NCI-H1694 (cell line): ENCODE measurements around the gene GTPBP6.
"Not testable (repeated sequence)": the region's sequence is repeated elsewhere in the genome, so short reads cannot be mapped to it uniquely, and the experiment has no call there.

Experiments
- DNase-seq: peaks from one replicate; lab custom pipeline; 2025; lab: John Stamatoyannopoulos, UW

Gene GTPBP6

DNA sequence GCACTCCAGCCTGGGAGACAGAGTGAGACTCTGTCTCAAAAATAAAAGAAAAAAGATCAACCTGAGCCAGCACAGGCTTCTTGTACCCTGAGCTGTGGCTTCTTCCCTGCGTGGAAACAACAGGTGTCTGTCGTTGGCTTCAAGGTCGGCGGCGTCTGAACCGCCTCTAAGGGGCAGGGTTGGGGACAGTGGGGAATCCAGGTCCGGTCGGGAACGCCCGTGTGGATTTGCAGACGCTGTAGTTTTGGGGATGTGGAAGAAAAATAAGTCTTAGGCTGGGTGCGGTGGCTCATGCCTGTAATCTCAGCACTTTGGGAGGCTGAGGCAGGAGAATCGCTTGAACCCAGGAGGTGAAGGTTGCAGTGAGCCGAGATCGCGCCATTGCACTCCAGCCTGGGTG, 54.6 kb downstream of the GTPBP6 start:
- not testable (repeated sequence) for DNase-seq

DNA sequence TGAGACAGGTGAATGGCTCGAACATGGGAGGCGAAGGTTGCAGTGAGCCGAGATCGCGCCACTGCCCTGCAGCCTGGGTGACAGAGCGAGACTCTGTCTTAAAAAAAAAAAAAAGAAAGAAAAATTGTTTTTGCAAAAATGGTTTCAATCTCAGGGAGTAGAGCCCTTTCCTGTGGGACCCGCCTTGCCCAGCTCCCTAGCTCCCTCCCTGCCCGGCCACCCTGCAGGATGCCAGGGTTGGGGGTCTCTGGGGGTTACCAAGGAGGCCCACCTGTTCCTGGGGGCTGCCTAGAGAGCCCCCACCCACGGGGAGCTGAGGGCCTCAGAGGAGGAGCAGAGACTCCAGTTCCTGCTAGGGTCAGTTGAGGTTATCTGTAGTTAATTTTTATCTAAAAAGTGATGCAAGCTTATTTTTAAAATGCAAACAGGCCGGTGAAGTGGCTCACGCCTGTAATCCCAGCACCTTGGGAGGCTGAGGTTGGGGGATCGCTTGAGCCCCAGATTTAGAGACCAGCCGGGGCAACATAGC, 56.2 kb downstream of the GTPBP6 start:
- DNase-seq = no peak

DNA sequence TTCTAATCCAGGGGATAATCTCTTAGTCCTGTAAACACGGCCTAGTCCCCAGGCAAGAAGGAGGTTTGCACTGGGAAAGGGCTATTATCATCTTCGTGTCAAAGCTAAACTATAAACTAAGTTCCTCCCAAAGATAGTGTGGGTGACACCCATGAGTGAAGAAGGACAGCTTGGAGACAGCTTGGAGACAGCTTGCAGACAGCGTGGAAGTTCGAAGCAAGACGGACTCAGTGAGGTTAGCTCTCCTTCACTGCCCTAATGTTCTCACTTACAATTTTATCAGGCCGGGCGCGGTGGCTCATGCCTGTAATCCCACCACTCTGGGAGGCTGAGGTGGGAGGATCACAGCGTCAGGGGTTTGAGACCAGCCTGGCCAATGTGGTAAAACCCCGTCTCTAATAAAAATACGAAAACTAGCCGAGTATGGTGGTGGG, 56.7 kb downstream of the GTPBP6 start:
- DNase-seq = no peak

DNA sequence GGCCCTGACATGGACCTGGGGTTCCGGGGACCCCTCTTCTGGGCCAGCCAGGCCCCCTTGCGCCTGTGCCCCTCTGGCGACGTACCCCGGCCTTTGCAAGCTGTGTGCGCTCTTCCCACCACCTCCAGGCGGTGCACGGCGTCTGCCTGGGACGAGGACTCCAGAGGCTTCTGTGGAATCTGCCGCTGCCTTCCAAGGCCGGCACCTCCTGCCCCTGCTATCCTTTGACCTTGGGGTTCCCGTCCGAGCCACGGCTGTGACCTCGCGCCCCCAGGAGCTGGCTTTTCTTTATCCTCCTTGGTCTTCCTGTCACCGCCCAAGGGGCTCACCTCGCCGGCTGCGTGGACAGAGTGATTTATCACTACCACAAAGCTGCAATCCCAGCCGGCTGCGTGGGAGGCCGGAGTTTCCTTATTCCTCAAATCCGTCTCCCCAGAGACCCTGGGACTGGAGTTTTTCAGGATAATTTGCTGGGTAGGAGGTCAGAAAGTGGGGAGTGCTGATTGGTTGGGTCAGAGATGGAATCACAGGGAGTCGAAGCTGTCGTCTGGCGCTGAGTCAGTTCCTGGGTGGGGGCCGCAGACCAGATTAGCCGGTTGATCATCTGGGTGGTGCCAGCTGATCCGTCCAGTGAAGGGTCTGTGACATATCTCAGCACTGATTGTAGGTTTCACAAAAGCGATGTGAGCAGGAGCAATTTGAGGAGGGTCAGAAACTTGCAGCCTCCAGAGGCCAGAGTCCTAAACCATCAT, 57.3 kb downstream of the GTPBP6 start:
- no peak for DNase-seq

DNA sequence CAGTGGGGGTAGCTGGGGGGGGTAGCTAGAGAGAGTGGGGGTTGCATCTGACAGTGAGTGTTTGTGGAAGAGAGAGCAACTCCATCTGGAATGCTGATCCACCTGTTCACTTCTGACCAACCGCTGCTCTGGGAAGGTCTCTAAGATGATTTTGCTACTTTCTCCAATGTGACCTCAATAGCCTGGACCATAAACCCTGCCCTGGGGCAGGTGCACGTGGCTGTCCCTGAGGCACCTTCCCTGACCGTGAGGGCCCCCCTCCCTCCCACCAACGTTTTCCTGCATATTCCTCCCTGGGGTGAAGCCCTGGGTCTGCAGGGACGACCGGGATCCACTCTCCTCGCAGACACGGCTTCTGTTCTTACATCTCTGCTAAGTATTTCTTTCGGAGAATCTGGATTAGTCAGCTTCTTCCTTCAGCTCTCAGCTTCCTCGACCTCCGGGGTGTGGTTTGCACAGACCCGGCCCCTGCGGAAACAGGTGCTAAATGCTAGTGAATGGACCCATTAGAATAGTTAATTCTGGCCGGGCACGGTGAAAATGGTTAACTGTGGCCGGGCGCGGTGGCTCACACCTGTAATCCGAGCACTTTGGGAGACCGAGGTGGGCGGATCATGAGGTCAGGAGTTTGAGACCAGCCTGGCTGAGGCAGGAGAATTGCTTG, 58.8 kb downstream of the GTPBP6 start:
- no peak for DNase-seq

DNA sequence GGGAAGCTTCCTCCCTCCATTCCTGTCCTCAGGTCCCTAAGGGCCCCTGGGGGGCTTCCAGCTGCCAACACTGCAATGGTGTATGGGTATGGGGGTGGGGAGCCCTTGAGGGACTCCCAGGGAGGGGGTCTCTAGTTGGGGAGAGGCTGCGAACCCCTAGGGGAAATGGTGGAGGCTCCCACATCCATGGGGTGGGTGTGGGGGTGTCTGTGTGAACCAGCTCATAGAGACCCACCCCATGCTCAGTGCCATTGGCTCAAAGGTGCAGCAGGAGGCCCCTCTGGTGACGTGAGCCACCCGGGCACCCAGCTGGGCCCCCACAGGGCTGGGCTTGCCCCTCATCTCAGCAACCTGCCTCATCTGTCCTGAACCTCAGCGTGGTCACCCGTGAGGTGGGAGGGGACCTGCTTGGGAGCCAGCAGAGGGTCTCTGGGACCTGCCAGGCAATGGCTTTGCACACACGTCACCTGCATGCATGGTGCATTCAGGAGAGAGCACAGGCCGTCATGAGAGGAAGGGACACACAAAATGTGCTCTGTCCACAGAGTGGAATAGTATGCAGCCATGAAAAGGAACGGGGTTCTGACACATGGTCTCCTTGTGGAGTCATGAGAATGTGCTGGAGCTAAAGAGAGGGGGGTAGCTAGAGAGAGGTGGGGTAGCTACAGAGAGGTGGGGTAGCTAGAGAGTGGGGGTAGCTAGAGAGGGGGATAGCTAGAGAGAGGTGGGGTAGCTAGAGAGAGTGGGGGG, 60.1 kb downstream of the GTPBP6 start:
- DNase-seq = no peak

DNA sequence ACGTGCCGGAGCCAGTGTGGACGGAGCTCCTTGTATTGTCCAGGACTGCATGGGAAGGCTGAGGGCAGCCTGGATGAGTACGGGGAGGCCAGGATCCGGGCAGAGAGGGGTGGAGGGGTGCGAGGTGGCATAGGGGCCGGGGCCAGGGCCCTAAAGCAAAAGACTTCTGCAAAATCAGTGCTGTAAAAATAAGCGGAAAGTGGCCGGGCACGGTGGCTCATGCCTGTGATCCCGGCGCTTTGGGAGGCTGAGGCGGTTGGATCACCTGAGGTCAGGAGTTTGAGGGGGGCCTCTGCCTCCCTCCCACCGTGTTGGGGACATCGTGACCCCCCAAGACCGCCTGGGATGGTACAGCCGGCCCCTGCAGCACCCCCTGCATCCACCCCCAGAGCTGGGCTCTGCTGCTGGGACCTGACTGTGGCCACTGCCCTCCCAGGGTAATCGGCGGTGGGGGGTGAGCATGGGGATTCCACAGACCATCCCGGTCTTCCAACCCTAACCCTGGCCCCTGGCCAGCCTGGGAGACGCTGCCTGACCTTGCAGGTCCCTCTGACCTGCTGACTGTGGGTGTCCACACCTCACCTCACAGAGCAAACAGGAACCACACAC, 60.8 kb downstream of the GTPBP6 start:
- DNase-seq = no peak

DNA sequence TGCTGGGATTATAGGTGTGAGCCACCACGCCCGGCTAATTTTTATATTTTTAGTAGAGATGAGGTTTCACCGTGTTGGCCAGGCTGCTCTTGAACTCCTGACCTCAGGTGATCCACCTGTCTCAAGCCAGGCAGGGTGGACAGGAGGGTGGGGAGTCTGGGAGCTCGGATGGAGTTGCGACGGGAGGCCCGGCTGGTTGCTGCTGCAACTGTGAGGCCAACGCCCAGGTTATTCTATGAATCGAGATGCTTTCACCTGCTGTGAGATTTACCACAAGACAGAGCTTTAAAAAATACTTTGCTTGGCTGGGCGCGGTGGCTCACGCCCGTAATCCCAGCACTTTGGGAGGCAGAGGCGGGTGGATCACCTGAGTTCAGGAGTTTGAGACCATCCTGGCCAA, 61.5 kb downstream of the GTPBP6 start:
- not testable (repeated sequence) for DNase-seq

DNA sequence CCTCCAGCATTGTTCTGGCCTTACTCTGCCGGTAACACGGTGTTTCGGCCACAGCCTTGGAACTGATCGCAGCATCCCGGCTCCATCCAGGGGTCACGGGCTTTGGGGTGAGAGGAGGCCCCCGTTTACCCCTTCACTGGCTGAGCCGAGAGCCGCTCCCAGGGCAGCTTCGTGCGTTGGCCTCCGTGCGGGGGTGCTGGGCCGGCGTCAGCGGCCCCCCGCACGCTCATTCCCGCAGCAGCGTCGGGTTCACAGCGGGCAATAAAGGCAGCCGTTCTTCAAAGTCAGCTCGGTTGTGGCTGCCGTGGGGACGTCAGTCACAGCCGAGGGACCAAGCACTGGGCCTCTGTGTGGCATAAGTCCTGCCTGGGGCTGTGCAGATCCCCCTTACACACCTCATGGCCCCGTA, 62.7 kb downstream of the GTPBP6 start:
- no peak for DNase-seq
